Brain microvascular endothelial cell (primary cell): Measurements from ENCODE around the gene FFAR2.
"Not testable (repeated sequence)": the region's sequence is repeated elsewhere in the genome, so short reads cannot be mapped to it uniquely, and the experiment has no call there.

ENCODE experiments used
- DNase-seq: peaks from one replicate; pipeline ENCODE4 v3.0.0-alpha.2; 2020
- H3K27ac ChIP-seq: fragments of 250-450 bp; sonication (Bioruptor Pico); 2 replicates; pipeline ENCODE4 v1.5.1; 2020; ENCODE audit warnings: mild to moderate bottlenecking, moderate library complexity
- H3K27me3 ChIP-seq: fragments of 250-450 bp; sonication (Bioruptor Pico); replicated peaks from 2 replicates; pipeline ENCODE4 v1.5.1; 2020; ENCODE audit warnings: mild to moderate bottlenecking
- H3K36me3 ChIP-seq: fragments of 250-450 bp; sonication (Bioruptor Pico); replicated peaks from 2 replicates; pipeline ENCODE4 v1.5.1; 2020; ENCODE audit warnings: mild to moderate bottlenecking
- H3K4me3 ChIP-seq: 2 replicates; pipeline ENCODE4 v1.5.1; 2011; ENCODE audit warnings: low read depth, mild to moderate bottlenecking, control low read depth, low read length, moderate library complexity
- in situ Hi-C: cut with HindIII; loops from 2 replicates; pipeline ENCODE4 v1.10.0; 2017; ENCODE audit warnings: low sequenced_read_pairs, low pct_ligation_motif_present
- TF ChIP-seq, protein P1 (sequence below): IDR thresholded peaks from 2 replicates; pipeline ENCODE4 v1.5.1; 2011; ENCODE audit warnings: low read depth, mild to moderate bottlenecking, moderate library complexity, low read length, control low read depth, inconsistent platforms; ENCODE audit errors: missing control alignments

The FFAR2 gene

DNA sequence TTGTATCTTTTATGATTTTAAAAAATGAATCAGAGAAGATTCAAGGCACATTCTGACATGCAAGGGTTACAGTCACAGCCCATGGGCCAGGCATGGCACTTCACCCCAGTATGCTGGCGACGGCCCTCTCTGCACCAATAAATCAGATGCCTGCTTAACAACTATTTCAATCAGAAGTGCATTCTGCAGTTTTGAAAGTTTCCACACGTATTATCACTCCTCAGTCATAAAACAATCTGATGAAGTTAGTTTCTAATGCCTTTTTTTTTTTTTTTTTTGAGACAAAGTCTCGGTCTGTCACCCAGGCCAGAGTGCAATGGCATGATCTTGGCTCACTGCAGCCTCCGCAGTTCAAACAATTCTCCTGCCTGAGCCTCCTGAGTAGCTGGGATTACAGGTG, 28.3 kb upstream of the FFAR2 start:
- in situ Hi-C loops = no loop called here

DNA sequence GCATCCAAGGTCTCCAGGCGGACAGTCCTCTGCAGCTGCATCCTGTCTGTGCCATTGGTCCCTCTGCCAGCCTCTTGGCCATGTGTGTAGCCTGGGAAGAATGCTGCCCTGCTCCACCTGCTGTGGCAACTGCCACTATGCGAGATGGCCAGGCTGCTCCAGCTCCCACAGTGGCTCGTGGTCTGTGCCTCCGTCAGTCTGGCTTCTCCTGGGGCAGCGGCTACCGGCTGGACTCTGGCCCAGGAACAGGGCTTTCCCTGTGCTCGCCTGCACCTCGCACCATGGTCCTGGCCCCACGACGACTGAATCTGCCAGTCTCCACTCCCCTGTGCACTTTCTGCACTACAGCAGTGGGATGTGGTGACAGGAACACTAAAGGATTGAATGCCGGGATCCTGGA, 26.7 kb upstream of the FFAR2 start:
- H3K27ac ChIP-seq = no peak overlapping the region
- no peaks in the 10 kb centered on the region for H3K36me3 ChIP-seq
- no peak overlapping the region for H3K4me3 ChIP-seq
- H3K27me3 ChIP-seq = no peaks in the 10 kb centered on the region
- no peak for DNase-seq
- in situ Hi-C loops = no loop called here
- TF ChIP-seq, protein P1, sequence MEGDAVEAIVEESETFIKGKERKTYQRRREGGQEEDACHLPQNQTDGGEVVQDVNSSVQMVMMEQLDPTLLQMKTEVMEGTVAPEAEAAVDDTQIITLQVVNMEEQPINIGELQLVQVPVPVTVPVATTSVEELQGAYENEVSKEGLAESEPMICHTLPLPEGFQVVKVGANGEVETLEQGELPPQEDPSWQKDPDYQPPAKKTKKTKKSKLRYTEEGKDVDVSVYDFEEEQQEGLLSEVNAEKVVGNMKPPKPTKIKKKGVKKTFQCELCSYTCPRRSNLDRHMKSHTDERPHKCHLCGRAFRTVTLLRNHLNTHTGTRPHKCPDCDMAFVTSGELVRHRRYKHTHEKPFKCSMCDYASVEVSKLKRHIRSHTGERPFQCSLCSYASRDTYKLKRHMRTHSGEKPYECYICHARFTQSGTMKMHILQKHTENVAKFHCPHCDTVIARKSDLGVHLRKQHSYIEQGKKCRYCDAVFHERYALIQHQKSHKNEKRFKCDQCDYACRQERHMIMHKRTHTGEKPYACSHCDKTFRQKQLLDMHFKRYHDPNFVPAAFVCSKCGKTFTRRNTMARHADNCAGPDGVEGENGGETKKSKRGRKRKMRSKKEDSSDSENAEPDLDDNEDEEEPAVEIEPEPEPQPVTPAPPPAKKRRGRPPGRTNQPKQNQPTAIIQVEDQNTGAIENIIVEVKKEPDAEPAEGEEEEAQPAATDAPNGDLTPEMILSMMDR = no peak

More for the DNA sequence above, 28.3 kb upstream of the FFAR2 start:
- no peaks in the 10 kb centered on the region for H3K36me3 ChIP-seq
- no peaks in the 10 kb centered on the region for H3K27me3 ChIP-seq
- H3K4me3 ChIP-seq = no peak overlapping the region
- TF ChIP-seq, protein P1 = no peak
- no peak for DNase-seq
- no peak overlapping the region for H3K27ac ChIP-seq

DNA sequence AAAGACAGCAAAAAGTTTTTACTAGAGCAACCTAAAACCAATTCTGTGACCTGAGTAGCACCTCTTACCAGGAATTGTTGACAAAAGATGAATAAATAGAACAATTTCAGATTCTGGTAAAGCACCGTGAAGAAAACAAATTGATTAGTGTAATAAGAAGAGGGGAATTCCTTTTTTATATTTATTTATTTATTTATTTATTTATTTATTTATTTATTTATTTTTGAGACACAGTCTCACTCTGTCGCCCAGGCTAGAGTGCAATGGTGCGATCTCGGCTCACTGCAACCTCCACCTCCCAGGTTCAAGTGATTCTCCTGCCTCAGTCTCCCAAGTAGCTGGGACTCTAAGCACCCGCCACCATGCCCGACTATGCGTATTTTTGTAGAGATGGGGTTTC, 24.7 kb upstream of the FFAR2 start:
- H3K36me3 ChIP-seq, H3K27ac ChIP-seq, H3K4me3 ChIP-seq, in situ Hi-C loops, DNase-seq, H3K27me3 ChIP-seq: not testable (repeated sequence)

DNA sequence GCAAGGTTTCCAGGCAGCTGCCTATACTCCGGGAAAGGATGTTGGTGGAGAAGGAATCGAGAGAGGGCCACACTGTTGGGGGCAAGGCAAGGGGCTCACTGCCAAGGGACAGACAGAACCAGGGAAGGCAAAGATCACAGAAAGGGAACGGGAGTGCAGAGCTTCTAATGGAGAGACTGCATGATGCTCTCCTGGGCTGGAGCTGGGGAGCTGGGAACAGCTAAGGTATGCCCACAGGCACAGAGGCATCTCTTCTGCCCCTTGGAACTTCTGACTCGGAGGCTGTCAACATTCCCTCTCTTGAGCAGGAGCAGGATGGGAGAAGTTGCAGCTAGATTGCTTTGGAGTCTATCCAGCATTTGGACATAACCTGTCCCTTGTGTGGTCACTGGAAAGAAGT, 22.4 kb upstream of the FFAR2 start:
- H3K36me3 ChIP-seq = no peaks in the 10 kb centered on the region
- no peaks in the 10 kb centered on the region for H3K27me3 ChIP-seq
- DNase-seq = no peak
- H3K4me3 ChIP-seq = no peak overlapping the region
- H3K27ac ChIP-seq = no peak overlapping the region
- in situ Hi-C loops = no loop called here
- TF ChIP-seq, protein P1 = no peak

DNA sequence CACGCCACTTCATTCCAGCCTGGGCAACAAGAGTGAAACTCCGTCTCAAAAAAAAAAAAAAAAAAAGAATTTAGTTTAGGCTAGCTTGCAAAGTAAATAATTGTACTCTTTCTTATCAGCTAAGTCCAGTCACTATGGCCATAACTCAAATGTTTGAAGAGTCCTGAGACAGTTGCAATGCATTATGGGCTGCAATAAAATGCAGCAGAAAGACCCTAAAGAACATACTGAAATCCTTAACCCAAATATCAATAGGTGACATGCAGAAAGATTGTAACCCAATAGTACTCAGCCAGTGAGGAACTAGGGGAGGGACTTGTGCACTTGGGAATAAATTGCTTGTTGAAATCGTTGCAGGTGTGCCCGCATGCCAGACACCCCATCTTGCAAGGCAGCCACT, 20.9 kb upstream of the FFAR2 start:
- H3K27ac ChIP-seq = no peak overlapping the region
- no peak overlapping the region for H3K4me3 ChIP-seq
- no peak for DNase-seq
- H3K36me3 ChIP-seq = no peaks in the 10 kb centered on the region
- in situ Hi-C loops = no loop called here
- no peaks in the 10 kb centered on the region for H3K27me3 ChIP-seq
- TF ChIP-seq, protein P1 = no peak

DNA sequence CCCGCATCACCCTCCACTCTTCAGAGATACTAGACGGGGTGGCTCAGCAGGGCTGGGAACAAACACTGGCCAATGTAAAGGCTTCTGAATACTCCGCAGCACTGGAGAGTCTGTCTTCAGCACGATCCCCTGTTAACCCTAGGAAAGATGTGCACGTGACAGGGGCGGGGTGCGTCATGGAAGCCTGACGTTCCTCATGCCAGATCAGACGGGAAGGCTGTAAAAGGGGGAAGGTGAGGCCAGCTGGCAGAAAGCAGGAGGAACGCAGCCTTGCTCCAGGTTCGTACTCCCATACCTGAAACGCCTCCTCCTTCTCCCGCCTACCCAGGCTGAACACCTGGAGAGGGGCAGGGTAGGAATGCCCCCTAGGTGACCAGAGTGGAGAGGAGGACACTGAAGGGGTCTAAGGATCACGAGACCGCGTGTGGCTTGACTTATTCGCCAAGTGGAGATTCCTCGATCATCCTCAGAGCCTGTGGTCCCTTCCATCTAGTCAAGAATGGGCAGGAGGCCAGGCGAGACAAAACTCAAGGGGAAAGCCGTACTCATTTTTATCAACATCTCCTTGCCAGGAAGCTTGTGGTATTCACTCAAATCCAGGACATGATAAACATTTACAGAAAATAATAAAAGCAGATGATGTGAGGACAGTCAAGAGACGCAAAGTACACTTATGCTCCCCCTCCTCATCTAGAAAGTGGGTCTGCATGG, 18.2 kb upstream of the FFAR2 start:
- no peak overlapping the region for H3K4me3 ChIP-seq

More for the DNA sequence above, 18.2 kb upstream of the FFAR2 start:
- Histone ChIP-seq H3K27me3 (no peaks in the 10 kb centered on the region), H3K27ac (no peak overlapping the region), H3K36me3 (no peaks in the 10 kb centered on the region)
- TF ChIP-seq, protein P1 = no peak
- in situ Hi-C loops = no loop called here
- DNase-seq = no peak
